NT2/D1 (cell line): ENCODE data around the gene IGFBPL1.

Experiments used
- SUZ12 ChIP-seq: IDR thresholded peaks from 2 replicates; pipeline ENCODE4 v1.6.1; 2011; ENCODE audit not compliant: insufficient read length, insufficient read depth; ENCODE audit errors: extremely low read depth
- YY1 ChIP-seq: IDR thresholded peaks from 2 replicates; pipeline ENCODE4 v1.6.1; 2011; ENCODE audit not compliant: insufficient read length, insufficient read depth
- ZNF274 ChIP-seq: IDR thresholded peaks from 2 replicates; pipeline ENCODE4 v1.6.1; 2011; ENCODE audit warnings: mild to moderate bottlenecking, low read depth, low read length

DNA sequence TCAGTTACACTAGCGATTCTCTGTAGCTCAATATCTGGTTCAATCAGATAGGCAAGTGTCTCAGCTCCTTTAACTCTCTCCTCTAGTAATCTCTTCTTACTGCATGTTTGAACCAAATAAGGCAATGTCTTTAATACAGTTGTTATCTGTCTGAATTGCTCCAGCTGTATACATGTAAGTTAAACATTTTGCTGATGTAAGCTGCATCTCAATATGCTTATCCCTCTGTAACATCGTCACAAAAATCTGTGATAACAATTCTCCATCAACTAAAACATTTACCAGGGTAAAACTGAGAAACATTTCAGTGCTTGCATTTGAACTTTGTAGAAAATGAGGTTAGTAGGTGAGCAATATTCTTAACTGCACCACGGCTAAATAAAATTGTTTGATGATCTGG is 29.6 kb upstream of the IGFBPL1 start:
- TF ChIP-seq YY1: no peak
- TF ChIP-seq ZNF274: no peak
- no peak for TF ChIP-seq SUZ12
